Cortex of kidney (tissue), 1 donor: ENCODE measurements around the gene GPR137B.
"Not testable (repeated sequence)": the region's sequence is repeated elsewhere in the genome, so short reads cannot be mapped to it uniquely, and the experiment has no call there.

Experiments used
- DNase-seq: peaks from one replicate; lab custom pipeline; 2025; lab: John Stamatoyannopoulos, UW

GPR137B gene

GRCh38 chr1:236161230-236161629 is 18.9 kb downstream of the GPR137B start:
- DNase-seq = no peak

GRCh38 chr1:236161755-236162154 is 19.4 kb downstream of the GPR137B start:
- not testable (repeated sequence) for DNase-seq

GRCh38 chr1:236163463-236164153 is 21.3 kb downstream of the GPR137B start:
- DNase-seq = no peak

GRCh38 chr1:236164273-236164672 is 21.9 kb downstream of the GPR137B start:
- no peak for DNase-seq

GRCh38 chr1:236165238-236165981 is 23.1 kb downstream of the GPR137B start:
- DNase-seq = no peak

GRCh38 chr1:236166041-236166440 is 23.7 kb downstream of the GPR137B start:
- no peak for DNase-seq

GRCh38 chr1:236167154-236167553 is 24.8 kb downstream of the GPR137B start:
- no peak for DNase-seq

- DNase-seq = no peak
Observed at GRCh38 chr1:236167578-236167977, 25.2 kb downstream of the GPR137B start.

GRCh38 chr1:236168716-236169429 is 26.5 kb downstream of the GPR137B start:
- no peak for DNase-seq

- no peak for DNase-seq
Observed at GRCh38 chr1:236172041-236172579, 29.8 kb downstream of the GPR137B start.

GRCh38 chr1:236173174-236173767 is 30.9 kb downstream of the GPR137B start:
- DNase-seq = no peak

GRCh38 chr1:236175642-236176336 is 33.5 kb downstream of the GPR137B start:
- DNase-seq = no peak

- DNase-seq = no peak
Observed at GRCh38 chr1:236176337-236177336, 34.3 kb downstream of the GPR137B start.

- DNase-seq = no peak
Observed at GRCh38 chr1:236179634-236180033, 37.3 kb downstream of the GPR137B start.

- no peak for DNase-seq
Observed at GRCh38 chr1:236181059-236181458, 38.7 kb downstream of the GPR137B start.

- DNase-seq = no peak
Observed at GRCh38 chr1:236185687-236186086, 43.3 kb downstream of the GPR137B start.

GRCh38 chr1:236186471-236186870 is 44.1 kb downstream of the GPR137B start:
- DNase-seq = not testable (repeated sequence)

- not testable (repeated sequence) for DNase-seq
Observed at GRCh38 chr1:236188084-236188483, 45.7 kb downstream of the GPR137B start.

- DNase-seq = no peak
Observed at GRCh38 chr1:236193184-236193583, 50.8 kb downstream of the GPR137B start.

GRCh38 chr1:236200925-236201324 is 58.6 kb downstream of the GPR137B start:
- DNase-seq = no peak
